SKM-1 treated with dmso at 0.1 percent for 144 hours (cell line): ENCODE measurements around the gene NLRP1.

Source experiments
- DNase-seq: peaks from one replicate; lab custom pipeline; 2025; ENCODE audit not compliant: unreplicated experiment; lab: John Stamatoyannopoulos, UW

NLRP1 gene

DNA sequence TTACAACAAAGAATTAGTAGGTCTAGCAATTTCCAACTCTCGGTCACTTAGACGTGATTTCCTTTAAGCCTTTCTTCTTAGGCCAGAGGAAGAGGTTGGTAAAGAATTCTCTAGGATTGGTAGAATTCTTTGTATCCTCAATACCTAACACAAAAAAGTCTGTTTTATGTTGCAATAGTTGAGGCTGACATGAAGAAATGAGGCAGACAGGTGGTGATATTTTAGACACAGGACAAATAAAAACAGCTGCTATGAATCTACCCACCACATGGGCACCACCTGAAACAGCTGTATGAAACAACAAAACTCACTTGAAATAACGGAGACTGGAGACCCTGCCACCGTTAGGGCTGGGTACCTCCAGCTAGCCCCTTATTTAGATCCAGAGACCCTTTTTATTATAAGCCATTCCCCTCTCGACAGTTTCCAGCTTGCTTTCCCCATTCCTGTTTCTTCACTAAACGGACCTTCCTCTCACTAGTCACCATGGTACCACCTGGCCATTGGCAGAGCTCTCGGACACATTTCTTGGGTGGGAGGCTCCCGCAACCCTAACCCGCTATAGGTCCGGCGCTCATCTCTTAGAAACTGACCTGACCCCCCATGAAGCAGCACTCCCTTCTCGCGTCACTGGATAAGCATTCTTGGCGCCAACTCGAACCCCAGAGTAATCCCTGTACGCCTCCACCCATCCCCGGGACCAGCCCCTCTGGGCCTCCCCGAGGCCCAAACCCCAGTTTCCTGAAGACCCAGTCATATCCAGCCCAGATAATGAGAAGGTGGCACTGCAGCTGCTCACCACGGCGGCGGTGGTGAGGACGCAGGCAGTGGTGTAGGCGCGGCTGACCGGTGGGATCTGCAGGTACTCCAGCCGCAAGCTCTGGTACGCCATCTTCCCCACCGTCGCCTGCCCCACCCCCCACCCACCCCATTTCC is 98.8 kb downstream of the NLRP1 start, which contains the start of gene DERL2:
TSS of gene DERL2 (minus strand) at position 909 of the 936 bp plus-strand sequence. CDS start at position 892, 17 bp downstream.
- no peak for DNase-seq

DNA sequence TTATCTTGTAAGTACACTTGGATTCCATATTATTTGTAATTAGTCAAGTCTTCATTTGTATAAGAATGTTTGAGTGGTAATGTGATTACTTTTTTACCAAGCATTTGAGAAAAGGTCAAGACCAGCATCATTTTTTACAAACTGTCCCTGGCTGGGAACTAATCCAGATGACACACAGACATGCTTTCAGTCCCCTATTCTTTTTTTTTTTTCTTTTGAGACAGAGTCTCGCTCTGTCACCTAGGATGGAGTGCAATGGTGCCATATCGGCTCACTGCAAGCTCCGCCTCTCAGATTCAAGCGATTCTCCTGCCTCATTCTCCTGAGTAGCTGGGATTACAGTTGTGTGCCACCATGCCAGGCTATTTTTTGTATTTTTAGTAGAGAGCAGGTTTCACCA is 102.9 kb downstream of the NLRP1 start:
- no peak for DNase-seq

DNA sequence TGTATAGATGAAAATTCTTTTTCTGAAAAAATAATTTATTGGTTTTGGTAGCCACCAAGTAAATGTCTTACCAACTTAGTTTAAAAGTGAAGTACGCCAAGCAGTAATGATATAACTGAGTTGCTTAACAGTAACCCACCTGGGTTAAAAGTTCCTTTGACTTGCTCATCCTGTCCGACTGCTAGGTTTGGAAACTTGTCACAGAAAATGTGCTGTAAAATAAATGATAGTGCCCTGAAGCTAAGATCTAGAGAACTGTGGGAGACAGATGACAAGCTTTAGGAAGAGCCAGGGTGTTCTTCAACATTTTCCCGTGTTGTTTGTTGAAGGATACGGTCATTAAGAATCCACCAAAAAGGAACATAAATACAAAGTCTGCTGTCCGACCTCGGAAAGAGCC is 103.3 kb downstream of the NLRP1 start:
- no peak for DNase-seq

GRCh38 chr17:5478992-5479391 is 105.3 kb downstream of the NLRP1 start:
- DNase-seq: no peak

- DNase-seq: no peak
Observed at GRCh38 chr17:5473906-5474305, 110.4 kb downstream of the NLRP1 start.

DNA sequence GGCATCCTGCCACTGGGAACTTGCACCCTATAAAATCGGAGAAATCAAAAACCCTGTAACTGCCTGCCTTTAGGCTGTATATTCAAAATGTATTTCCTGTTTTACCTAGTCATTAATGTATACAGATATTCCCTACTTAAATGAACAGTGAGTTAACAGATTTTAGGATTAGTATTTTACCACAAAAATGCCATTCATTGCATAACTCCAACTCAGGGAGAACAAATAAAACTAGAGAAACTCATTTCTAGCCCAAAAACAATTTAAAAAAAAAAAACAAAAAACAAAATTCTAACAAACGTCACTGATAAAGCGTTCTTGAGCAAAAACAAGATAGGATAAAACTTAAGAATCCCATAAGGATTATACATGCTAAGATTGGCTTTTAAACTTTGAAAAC is 111.8 kb downstream of the NLRP1 start:
- DNase-seq: no peak

DNA sequence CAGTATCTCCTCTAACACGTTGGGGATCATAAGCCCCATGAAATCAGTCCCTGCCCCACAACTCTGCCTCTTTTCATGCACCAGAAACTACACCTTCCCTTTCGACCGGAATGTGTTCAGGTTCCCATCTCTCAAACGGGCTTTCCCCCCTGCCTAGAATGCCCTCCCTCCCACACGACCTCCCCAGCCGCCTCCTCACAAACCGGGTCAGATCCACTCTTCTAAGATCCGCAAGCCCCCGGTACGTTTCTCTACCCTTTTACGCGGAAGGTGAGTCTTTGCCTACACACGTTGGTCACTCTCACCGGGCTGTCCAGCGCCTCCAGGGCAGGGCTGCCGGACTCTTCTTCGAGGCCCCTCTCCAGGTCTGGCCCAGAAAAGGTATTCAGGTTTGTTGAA is 116.2 kb downstream of the NLRP1 start:
- DNase-seq: no peak

DNA sequence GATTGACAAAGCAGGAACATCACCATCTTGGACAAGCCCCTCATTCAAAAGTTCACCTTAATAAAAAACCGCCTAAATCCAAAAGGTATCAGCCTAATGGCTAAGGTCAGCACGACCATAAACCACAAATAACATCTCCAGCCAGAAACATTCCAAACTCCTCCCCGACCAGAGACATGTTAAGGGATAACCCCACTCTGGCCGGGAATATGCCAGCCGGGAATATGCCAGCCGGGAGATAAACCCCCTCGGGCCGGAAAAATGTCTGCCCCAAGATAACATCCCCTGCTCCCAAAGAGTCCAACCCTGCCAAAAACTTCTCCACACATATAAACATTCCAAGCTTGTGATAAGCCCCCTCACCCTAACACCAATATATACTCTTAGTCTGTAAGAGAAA is 116.9 kb downstream of the NLRP1 start:
- DNase-seq: no peak

DNA sequence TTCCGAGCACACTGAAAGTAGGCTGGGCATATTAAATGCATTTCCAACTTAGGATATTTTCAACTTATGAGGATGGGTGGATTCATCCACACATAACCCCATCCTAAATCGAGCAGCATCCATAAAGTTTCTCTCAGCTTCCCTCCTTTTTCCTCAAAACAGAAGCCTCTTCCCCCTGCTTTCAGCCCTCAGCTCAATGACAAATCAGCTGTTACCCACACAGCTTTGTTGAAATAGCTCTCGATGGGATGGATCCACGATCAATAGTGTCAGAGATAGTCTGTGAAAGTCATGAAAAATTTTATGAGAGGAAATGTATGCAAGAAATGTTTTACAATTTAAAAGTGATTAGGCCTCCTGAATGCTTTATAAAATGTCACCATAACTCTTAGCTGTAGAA is 118.0 kb downstream of the NLRP1 start:
- DNase-seq: no peak

- no peak for DNase-seq
Observed at GRCh38 chr17:5464717-5465507, 119.4 kb downstream of the NLRP1 start.
